Measurements from ENCODE around the gene LRRTM4. TPM values are rescaled to one million over a fixed set of nuclear protein-coding genes. Genes with fewer than 3 reads are reported as not detected.

Gene LRRTM4
- total RNA-seq, 4 donors from 2014 or later: not detected

GRCh38 chr2:77363277-77363676 lies 158.9 kb downstream of the LRRTM4 start:
- no peaks in the 10 kb centered on the region for H3K4me1 ChIP-seq
- intact Hi-C loops (cut with DNase I): no loop called here
- H3K27ac ChIP-seq: no peak overlapping the region
- 60 to 66% methylated on average over 5 of the region's 5 CpGs for WGBS, 2 donors
- no peaks in the 10 kb centered on the region for H3K27me3 ChIP-seq
- H3K4me3 ChIP-seq: no peak overlapping the region
- no peak for DNase-seq
- TF ChIP-seq CTCF (IDR thresholded peaks at IDR 0.05) (no peak), POLR2A (IDR thresholded peaks at IDR 0.05) (no peak)
- H3K36me3 ChIP-seq: no peaks in the 10 kb centered on the region
- H3K9me3 ChIP-seq: no peaks in the 10 kb centered on the region

- Histone ChIP-seq H3K27ac (no peak overlapping the region), H3K4me3 (no peak overlapping the region), H3K9me3 (no peaks in the 10 kb centered on the region), H3K4me1 (no peaks in the 10 kb centered on the region), H3K27me3 (no peaks in the 10 kb centered on the region), H3K36me3 (no peaks in the 10 kb centered on the region)
- no peak for TF ChIP-seq POLR2A (IDR thresholded peaks at IDR 0.05)
- no peak for TF ChIP-seq CTCF (IDR thresholded peaks at IDR 0.05)
- DNase-seq: no peak
- intact Hi-C loops (cut with DNase I): no loop called here
These were observed 173.4 kb downstream of the LRRTM4 start for GRCh38 chr2:77348821-77349220.

GRCh38 chr2:77336013-77336412 lies 186.2 kb downstream of the LRRTM4 start:
- Histone ChIP-seq H3K36me3 (no peaks in the 10 kb centered on the region), H3K27ac (no peak overlapping the region), H3K4me1 (no peaks in the 10 kb centered on the region), H3K27me3 (no peaks in the 10 kb centered on the region), H3K4me3 (no peak overlapping the region), H3K9me3 (peaks cover 0 to 6% (median 0%) of the 10 kb centered on the region in 3 donors)
- intact Hi-C loops (cut with DNase I): no loop called here
- no peak for TF ChIP-seq POLR2A (IDR thresholded peaks at IDR 0.05)
- no peak for TF ChIP-seq CTCF (IDR thresholded peaks at IDR 0.05)
- DNase-seq: no peak

GRCh38 chr2:77328134-77328931 lies 193.8 kb downstream of the LRRTM4 start:
- no peak overlapping the region for H3K27ac ChIP-seq
- no peak for DNase-seq
- peaks cover 0 to under 1% (median 0%) of the 10 kb centered on the region in 3 donors for H3K9me3 ChIP-seq
- no peaks in the 10 kb centered on the region for H3K4me1 ChIP-seq
- H3K36me3 ChIP-seq: no peaks in the 10 kb centered on the region
- no peak for TF ChIP-seq POLR2A (IDR thresholded peaks at IDR 0.05)
- TF ChIP-seq CTCF (IDR thresholded peaks at IDR 0.05): no peak
- intact Hi-C loops (cut with DNase I): no loop called here
- H3K4me3 ChIP-seq: no peak overlapping the region
- WGBS, 2 donors: 46 to 47% methylated on average over 4 to 5 of the region's 5 CpGs
- no peaks in the 10 kb centered on the region for H3K27me3 ChIP-seq

- H3K4me3 ChIP-seq: no peak overlapping the region
- no peaks in the 10 kb centered on the region for H3K36me3 ChIP-seq
- no peak for DNase-seq
- WGBS, 2 donors: 60 to 70% methylated on average over 3 of the region's 3 CpGs
- H3K27me3 ChIP-seq: no peaks in the 10 kb centered on the region
- no peaks in the 10 kb centered on the region for H3K9me3 ChIP-seq
- no peaks in the 10 kb centered on the region for H3K4me1 ChIP-seq
- no peak for TF ChIP-seq CTCF (IDR thresholded peaks at IDR 0.05)
- no peak for TF ChIP-seq POLR2A (IDR thresholded peaks at IDR 0.05)
- H3K27ac ChIP-seq: no peak overlapping the region
- intact Hi-C loops (cut with DNase I): no loop called here
These were observed 196.8 kb downstream of the LRRTM4 start for GRCh38 chr2:77325395-77325794.

All from esophagus squamous epithelium (tissue), 5 donors.